ENCODE results near the gene KCP.

Gene KCP

DNA sequence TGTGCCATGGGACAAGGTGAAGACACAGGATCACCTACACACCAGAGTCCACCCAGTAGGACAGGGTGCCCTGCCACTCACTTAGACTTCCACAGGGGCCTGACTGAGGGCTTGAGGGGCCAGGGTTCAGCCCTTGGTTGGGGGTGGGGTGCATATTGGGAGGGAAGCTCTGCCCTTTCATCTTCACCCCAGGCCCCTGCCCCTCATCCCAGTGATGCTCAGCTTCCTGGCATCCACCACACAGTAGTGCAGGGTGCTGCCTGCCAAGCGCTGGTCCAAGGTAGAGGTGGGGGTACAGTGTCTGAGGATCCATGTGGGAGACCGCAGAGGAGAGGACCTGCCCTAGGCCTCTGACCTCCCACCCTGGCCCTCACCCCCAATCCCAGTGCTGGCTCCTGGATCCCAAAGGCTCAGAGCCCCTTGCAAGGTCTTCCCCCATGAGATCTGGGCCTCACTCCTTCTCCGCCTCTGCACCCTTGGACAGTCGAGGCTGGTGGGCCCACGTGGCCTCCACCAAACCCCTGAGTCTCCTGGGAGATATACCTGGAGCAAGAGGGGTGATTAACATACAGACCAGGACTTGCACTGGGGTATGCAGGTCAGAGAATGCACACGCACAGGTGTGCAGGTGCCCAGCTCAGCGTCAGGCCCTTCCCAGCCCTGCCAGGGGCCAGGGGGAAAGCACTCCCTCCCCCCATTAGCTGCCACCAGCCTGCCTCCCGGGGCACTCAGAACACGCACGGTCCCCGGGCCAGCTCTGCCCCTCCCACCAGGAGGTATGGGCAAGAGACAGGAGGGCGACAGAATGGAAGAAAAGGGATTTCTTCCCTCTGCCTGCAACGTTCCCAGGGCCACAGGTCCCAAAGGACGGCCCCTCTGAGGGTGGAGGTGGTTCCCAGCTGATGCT lies 18.6 kb upstream of the KCP start:
- no peak for TF ChIP-seq NFIC (IDR thresholded peaks at IDR 0.05)
- no peak for TF ChIP-seq CREB1 (IDR thresholded peaks at IDR 0.05; ENCODE audit: low read depth)
- TF ChIP-seq TAF1 (IDR thresholded peaks at IDR 0.05; ENCODE audit: low read depth), result no peak
- TF ChIP-seq EGR1 (IDR thresholded peaks at IDR 0.05), result no peak
- TF ChIP-seq YY1 (IDR thresholded peaks at IDR 0.05; ENCODE audit: low read depth), result no peak
- TF ChIP-seq EP300 (IDR thresholded peaks at IDR 0.05; ENCODE audit: borderline replicate concordance), result no peak
- TF ChIP-seq, protein P1, sequence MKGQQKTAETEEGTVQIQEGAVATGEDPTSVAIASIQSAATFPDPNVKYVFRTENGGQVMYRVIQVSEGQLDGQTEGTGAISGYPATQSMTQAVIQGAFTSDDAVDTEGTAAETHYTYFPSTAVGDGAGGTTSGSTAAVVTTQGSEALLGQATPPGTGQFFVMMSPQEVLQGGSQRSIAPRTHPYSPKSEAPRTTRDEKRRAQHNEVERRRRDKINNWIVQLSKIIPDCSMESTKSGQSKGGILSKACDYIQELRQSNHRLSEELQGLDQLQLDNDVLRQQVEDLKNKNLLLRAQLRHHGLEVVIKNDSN (IDR thresholded peaks at IDR 0.05), result no peak
- no peak for TF ChIP-seq TEAD4 (IDR thresholded peaks at IDR 0.05)
- no peak for TF ChIP-seq ZBTB7A (IDR thresholded peaks at IDR 0.05; ENCODE audit: low read depth)
- TF ChIP-seq, protein P2, sequence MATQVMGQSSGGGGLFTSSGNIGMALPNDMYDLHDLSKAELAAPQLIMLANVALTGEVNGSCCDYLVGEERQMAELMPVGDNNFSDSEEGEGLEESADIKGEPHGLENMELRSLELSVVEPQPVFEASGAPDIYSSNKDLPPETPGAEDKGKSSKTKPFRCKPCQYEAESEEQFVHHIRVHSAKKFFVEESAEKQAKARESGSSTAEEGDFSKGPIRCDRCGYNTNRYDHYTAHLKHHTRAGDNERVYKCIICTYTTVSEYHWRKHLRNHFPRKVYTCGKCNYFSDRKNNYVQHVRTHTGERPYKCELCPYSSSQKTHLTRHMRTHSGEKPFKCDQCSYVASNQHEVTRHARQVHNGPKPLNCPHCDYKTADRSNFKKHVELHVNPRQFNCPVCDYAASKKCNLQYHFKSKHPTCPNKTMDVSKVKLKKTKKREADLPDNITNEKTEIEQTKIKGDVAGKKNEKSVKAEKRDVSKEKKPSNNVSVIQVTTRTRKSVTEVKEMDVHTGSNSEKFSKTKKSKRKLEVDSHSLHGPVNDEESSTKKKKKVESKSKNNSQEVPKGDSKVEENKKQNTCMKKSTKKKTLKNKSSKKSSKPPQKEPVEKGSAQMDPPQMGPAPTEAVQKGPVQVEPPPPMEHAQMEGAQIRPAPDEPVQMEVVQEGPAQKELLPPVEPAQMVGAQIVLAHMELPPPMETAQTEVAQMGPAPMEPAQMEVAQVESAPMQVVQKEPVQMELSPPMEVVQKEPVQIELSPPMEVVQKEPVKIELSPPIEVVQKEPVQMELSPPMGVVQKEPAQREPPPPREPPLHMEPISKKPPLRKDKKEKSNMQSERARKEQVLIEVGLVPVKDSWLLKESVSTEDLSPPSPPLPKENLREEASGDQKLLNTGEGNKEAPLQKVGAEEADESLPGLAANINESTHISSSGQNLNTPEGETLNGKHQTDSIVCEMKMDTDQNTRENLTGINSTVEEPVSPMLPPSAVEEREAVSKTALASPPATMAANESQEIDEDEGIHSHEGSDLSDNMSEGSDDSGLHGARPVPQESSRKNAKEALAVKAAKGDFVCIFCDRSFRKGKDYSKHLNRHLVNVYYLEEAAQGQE (IDR thresholded peaks at IDR 0.05; ENCODE audit: low read depth), result no peak
- no peak for TF ChIP-seq CEBPB (IDR thresholded peaks at IDR 0.05)
- TF ChIP-seq, protein P3, sequence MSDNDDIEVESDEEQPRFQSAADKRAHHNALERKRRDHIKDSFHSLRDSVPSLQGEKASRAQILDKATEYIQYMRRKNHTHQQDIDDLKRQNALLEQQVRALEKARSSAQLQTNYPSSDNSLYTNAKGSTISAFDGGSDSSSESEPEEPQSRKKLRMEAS (IDR thresholded peaks at IDR 0.05), result no peak
- TF ChIP-seq RAD21 (IDR thresholded peaks at IDR 0.05; ENCODE audit: low read depth), result no peak
- TF ChIP-seq TCF12 (IDR thresholded peaks at IDR 0.05; ENCODE audit: low read depth), result no peak
- TF ChIP-seq FOXM1 (IDR thresholded peaks at IDR 0.05; ENCODE audit: borderline replicate concordance, low read depth), result no peak

DNA sequence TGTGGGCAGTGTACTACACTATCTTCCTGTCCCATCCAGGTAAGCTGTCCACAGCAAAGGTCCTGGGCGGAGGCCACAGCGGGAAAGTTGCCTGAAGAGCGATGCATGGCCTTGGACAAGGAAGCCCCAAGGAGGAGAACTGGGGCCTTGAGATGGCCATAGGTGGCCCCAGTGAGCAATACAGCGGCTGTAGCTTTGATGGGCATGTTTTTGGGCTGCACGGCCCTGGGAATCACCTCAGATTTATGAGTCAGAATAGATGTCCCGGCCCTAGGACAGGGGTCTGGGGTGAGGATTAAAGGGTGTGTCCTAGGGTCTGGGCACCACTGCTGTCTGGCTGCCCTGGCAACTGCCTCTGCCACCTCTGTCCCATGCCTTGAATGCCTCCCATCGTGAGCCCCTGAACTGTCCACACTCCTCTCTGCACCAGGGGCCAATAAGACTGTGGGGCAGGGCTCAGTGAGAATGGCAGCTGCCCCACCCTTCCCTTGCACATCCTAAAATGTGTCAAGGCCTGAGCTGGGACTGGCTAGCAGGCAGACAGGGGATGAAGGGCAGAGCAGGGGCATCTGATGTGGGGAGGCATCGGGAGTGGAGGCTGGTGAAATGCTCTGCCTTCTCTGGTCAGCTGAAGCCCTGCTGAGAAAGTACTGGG lies 17.8 kb upstream of the KCP start:
- TF ChIP-seq EP300 (IDR thresholded peaks at IDR 0.05; ENCODE audit: borderline replicate concordance) (no peak), TAF1 (IDR thresholded peaks at IDR 0.05; ENCODE audit: low read depth) (no peak), YY1 (IDR thresholded peaks at IDR 0.05; ENCODE audit: low read depth) (no peak)
- TF ChIP-seq, protein P1 (IDR thresholded peaks at IDR 0.05), result no peak

DNA sequence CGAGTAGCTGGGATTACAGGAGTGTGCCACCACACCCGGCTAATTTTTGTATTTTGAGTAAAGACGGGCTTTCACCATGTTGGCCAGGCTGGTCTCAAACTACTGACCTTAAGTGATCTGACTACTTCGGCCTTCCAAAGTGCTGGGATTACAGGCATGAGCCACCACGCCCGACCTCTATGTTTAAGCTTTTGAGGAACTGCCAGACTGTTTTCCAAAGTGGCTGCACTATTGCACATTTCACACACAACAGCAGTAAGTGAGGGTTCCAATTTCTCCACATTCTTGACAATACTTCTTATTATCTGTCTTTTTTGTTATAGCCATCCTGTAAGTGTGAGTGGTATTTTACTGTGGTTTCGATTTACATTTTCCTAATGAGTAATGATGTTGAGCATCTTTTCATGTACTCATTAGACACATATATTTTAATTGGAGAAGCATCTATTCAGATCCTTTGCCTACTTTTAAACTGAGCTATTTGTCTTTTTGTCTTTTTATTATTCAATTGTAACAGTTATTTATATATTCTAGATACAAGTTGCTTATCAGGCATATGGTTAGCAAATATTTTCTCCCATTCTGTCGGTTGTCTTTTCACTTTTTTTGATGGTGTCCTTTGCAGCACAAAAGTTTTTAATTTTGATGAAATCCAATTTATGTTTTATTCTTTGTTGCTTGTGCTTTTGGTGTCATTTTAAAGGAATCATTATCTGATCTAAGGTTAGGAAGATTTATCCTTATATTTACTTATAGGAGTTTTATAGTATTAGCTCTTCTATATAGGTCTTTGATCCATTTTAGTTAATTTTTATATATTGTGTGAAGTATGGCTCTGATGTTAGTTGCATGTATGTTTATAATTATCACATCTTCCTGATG lies 14.4 kb upstream of the KCP start:
- TF ChIP-seq FOXM1 (IDR thresholded peaks at IDR 0.05; ENCODE audit: borderline replicate concordance, low read depth), result no peak
- no peak for TF ChIP-seq YY1 (IDR thresholded peaks at IDR 0.05; ENCODE audit: low read depth)
- no peak for TF ChIP-seq EGR1 (IDR thresholded peaks at IDR 0.05)
- TF ChIP-seq TCF12 (IDR thresholded peaks at IDR 0.05; ENCODE audit: low read depth), result no peak
- TF ChIP-seq NFIC (IDR thresholded peaks at IDR 0.05), result no peak
- no peak for TF ChIP-seq TAF1 (IDR thresholded peaks at IDR 0.05; ENCODE audit: low read depth)
- TF ChIP-seq EP300 (IDR thresholded peaks at IDR 0.05; ENCODE audit: borderline replicate concordance), result no peak
- TF ChIP-seq, protein P2 (IDR thresholded peaks at IDR 0.05; ENCODE audit: low read depth), result no peak
- no peak for TF ChIP-seq ZBTB7A (IDR thresholded peaks at IDR 0.05; ENCODE audit: low read depth)
- TF ChIP-seq, protein P3 (IDR thresholded peaks at IDR 0.05), result no peak
- TF ChIP-seq, protein P1 (IDR thresholded peaks at IDR 0.05), result no peak

DNA sequence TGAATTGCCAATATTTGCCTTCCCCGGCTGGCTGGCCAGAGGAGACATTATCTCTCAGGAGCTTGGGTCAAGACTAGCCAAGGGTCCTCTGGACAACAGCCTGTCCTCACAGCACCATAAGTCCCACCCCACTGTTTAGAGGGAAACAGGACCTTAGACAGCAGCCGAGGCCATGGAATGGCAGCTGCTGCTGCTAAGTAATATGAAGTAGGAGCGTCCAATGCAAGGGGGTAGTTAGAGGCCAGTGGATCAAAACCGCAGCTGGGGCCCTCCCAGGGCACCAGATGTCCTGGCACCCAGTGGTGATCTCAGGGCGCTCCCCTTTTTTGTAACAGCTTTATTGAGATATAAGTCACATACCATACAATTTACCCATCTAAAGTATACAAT lies 12.9 kb upstream of the KCP start:
- TF ChIP-seq RAD21 (IDR thresholded peaks at IDR 0.05; ENCODE audit: low read depth) (no peak), TAF1 (IDR thresholded peaks at IDR 0.05; ENCODE audit: low read depth) (no peak)
- TF ChIP-seq, protein P2 (IDR thresholded peaks at IDR 0.05; ENCODE audit: low read depth), result peak; percentile 53; the same call in 1 of the 2 replicates
